C4-2B (cell line): Measurements from ENCODE around the gene CHRNA9.

Experiments
- H3K27ac ChIP-seq: fragments of 450-650 bp; 2 replicates; pipeline ENCODE4 v1.5.1; 2017
- ZFX ChIP-seq: fragments of 450-650 bp; IDR thresholded peaks from 2 replicates; pipeline ENCODE4 v1.6.1; 2017
- TF ChIP-seq, protein P1 (sequence below): fragments of 450-650 bp; conservative IDR thresholded peaks from 2 replicates; pipeline ENCODE4 v1.5.1; 2017; ENCODE audit warnings: mild to moderate bottlenecking

CHRNA9 gene

DNA sequence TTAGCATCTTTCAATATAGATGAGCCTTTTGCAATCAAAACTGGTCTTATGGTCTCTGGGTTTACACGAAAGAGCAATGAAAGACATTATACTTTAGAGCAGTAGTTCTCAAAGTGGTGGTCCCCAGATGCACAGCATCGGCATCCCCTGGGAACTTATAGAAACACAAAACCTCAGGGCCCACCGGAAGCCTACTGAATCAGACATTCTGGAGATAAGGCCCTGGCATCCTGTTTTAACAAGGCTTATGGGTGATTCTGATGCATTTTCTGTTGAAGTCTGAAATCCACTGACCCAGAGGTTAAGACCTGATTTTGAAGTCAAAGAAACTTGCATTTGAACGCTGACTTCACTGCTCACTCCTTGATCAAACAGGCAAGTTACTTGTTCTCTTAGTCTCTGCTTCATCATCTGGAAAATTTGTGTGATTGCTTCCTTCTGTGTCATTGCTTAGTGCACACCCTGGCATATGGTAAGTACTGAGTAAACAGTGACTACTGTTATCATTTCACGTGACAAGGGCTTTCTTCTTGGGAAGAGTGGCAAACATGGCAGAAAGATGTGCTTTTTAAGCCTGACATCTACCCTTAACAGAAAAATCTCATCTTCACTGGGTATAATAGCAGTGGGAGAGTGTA, 14.5 kb downstream of the CHRNA9 start:
- TF ChIP-seq, protein P1, sequence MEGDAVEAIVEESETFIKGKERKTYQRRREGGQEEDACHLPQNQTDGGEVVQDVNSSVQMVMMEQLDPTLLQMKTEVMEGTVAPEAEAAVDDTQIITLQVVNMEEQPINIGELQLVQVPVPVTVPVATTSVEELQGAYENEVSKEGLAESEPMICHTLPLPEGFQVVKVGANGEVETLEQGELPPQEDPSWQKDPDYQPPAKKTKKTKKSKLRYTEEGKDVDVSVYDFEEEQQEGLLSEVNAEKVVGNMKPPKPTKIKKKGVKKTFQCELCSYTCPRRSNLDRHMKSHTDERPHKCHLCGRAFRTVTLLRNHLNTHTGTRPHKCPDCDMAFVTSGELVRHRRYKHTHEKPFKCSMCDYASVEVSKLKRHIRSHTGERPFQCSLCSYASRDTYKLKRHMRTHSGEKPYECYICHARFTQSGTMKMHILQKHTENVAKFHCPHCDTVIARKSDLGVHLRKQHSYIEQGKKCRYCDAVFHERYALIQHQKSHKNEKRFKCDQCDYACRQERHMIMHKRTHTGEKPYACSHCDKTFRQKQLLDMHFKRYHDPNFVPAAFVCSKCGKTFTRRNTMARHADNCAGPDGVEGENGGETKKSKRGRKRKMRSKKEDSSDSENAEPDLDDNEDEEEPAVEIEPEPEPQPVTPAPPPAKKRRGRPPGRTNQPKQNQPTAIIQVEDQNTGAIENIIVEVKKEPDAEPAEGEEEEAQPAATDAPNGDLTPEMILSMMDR: no peak
- no peak for TF ChIP-seq ZFX

DNA sequence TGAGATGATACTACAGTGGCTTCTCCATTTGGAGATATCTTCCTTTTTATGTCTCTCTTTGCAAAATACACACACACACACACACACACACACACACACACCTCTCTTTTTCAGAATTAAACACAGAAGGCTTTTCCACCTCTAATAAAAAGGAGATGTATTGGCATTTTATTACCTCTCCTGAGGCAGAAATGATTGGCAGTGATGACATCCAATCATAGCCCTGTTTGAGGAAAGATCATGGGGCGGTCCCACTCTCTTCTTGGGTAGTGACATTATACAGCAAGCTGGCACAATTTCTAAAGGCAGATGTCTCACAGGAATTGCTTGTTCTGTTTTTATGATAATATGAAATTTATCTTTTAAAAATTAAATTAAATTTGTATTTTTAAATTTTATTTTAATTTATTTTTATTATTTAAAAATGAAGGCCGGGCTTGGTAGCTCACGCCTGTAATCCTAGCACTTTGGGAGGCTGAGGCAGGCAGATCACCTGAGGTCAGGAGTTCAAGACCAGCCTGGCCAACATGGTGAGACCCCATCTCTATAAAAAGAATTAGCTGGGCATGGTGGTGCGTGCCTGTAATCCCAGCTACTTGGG, 15.6 kb downstream of the CHRNA9 start:
- TF ChIP-seq, protein P1: no peak
- TF ChIP-seq ZFX: no peak
- no peak overlapping the region for H3K27ac ChIP-seq

More for the DNA sequence above, 14.5 kb downstream of the CHRNA9 start:
- H3K27ac ChIP-seq: no peak overlapping the region

DNA sequence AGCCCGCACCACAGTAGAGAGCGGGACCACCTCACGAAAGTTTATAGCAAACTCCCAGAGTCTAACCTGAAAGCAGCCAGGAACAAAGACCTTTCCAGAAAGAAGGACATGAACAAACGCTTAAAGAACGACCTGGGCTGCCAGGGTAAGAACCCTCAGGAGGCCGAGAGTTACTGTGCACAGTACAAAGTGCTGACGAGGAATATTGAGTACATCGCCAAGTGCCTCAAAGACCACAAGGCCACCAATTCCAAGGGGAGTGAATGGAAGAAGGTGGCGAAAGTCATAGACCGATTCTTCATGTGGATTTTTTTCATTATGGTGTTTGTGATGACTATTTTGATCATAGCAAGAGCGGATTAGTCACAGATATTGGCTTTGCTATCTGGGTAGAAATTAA, 19.0 kb downstream of the CHRNA9 start:
- TF ChIP-seq, protein P1: no peak
- TF ChIP-seq ZFX: no peak
- no peak overlapping the region for H3K27ac ChIP-seq

DNA sequence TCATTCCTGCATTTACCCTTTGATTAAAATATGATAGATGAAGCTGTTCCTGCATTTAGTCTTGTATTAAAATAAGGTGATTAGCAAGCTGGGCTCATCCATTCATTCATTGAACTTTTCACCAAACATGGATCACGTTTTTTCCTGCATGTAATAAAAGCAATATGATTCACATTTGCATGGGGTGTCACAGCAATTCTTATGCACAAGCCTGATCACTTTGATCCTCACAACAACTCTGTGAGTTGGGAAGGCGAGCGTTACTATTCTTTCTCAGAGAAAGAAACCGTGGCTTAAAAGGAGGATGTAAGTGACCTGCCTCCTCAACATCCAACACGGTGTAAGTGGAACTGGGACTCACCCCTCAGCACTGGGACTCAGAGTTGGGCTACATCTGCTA, 20.0 kb downstream of the CHRNA9 start:
- no peak overlapping the region for H3K27ac ChIP-seq
- TF ChIP-seq, protein P1: no peak
- no peak for TF ChIP-seq ZFX

DNA sequence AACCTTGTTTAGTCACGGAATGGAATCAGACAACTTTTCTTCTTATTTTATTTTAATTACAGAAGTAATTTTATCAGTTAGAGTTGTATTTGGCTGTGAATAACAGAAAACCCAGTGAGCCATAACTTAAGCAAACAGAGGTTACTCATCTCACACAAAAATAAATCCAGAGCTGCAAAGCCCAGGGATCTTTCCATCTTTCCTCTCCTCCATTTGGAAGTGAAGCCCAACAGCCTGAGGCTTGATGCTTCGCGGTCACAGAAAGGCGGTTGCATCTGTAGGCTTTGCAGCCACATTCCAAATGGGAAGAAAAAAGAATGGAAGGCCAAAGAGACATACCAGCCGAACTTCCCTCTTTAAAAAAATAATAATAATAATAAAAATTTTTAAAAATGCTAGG, 22.6 kb downstream of the CHRNA9 start:
- no peak overlapping the region for H3K27ac ChIP-seq
- TF ChIP-seq ZFX: no peak
- TF ChIP-seq, protein P1: no peak

DNA sequence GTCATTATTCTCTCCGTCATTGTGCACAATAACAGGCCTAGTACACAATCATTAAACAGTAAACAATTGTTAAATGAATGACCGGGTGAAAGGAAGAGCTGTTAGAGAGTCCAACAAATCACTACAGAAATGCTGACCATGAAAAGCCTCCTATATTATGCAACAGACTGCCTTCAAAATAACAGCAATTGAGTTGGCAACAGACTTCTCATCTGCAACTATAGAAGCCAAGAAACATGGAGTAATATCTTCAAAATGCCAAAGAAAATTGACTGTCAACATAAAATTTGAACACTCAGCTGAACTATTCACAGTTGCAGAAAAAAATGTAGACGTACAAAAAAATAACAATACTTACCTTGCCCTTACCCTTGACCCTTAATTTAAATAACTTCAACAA, 26.2 kb downstream of the CHRNA9 start:
- TF ChIP-seq, protein P1: no peak
- TF ChIP-seq ZFX: no peak
- no peak overlapping the region for H3K27ac ChIP-seq

DNA sequence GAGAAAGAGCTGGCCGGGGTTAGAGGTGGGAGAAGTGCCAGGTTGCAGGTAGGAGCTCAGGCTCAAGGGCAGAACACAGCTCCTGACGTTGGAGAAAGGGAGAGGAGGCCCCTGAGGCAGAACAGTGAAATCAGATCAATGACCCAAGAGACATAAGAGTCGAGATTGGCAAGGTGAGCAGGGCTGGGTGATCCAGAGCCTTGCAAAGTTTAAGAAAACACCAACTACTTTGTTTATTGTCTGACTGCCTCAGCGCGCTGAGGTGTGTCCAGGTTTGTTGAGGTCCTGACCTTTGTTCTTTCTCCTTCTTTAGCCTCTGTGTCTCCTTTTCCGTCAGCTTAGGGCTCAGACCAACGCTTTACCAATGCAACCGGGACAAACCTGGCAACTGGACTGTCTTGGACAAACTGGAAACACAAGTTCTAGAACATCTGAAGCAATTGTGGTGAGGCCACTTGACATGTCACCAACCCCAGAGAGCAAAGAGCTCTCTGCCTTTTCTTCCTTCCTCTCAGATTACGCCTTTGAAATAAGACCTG, 28.3 kb downstream of the CHRNA9 start:
- TF ChIP-seq ZFX: no peak
- TF ChIP-seq, protein P1: no peak
- H3K27ac ChIP-seq: peak overlapping the region; percentile 70
